IPS-20b (cell line): ENCODE measurements around the gene DGCR8.

ENCODE experiments used
- H3K27ac ChIP-seq: one replicate; pipeline ENCODE4 v1.5.1; 2013; ENCODE audit warnings: low read length
- H3K27me3 ChIP-seq: 2 replicates; pipeline ENCODE4 v1.6.1; 2013; ENCODE audit warnings: mild to moderate bottlenecking, low read length, inconsistent platforms; ENCODE audit not compliant: insufficient read depth
- H3K36me3 ChIP-seq: 2 replicates; pipeline ENCODE4 v1.6.1; 2013; ENCODE audit warnings: low read depth, mild to moderate bottlenecking, inconsistent platforms, low read length, moderate library complexity; ENCODE audit not compliant: insufficient read depth
- H3K4me1 ChIP-seq: 2 replicates; pipeline ENCODE4 v1.6.1; 2013; ENCODE audit warnings: mild to moderate bottlenecking, control low read depth, inconsistent platforms, low read length, moderate library complexity; ENCODE audit not compliant: insufficient read depth
- H3K4me3 ChIP-seq: 2 replicates; pipeline ENCODE4 v1.5.1; 2013; ENCODE audit warnings: mild to moderate bottlenecking, low read length, inconsistent platforms
- H3K9ac ChIP-seq: 2 replicates; pipeline ENCODE4 v1.6.1; 2013; ENCODE audit warnings: low read depth, mild to moderate bottlenecking, inconsistent platforms, low read length, moderate library complexity
- H3K9me3 ChIP-seq: 2 replicates; pipeline ENCODE4 v1.6.1; 2013; ENCODE audit warnings: mild to moderate bottlenecking, low read depth, low read length, inconsistent platforms; ENCODE audit not compliant: insufficient read depth

DGCR8 gene

GRCh38 chr22:20142711-20143621 lies 62.9 kb downstream of the DGCR8 start:
- Histone ChIP-seq H3K27me3 (no peaks in the 10 kb centered on the region), H3K27ac (no peak overlapping the region), H3K36me3 (no peaks in the 10 kb centered on the region), H3K4me1 (no peaks in the 10 kb centered on the region), H3K4me3 (no peak overlapping the region), H3K9ac (no peak overlapping the region), H3K9me3 (no peaks in the 10 kb centered on the region)

- Histone ChIP-seq H3K36me3 (no peaks in the 10 kb centered on the region), H3K9me3 (no peaks in the 10 kb centered on the region), H3K9ac (no peak overlapping the region), H3K4me1 (no peaks in the 10 kb centered on the region), H3K27me3 (no peaks in the 10 kb centered on the region), H3K27ac (no peak overlapping the region), H3K4me3 (no peak overlapping the region)
These were observed 64.0 kb downstream of the DGCR8 start for GRCh38 chr22:20143883-20144665.

GRCh38 chr22:20145206-20145831 lies 65.3 kb downstream of the DGCR8 start:
- H3K4me1 ChIP-seq: no peaks in the 10 kb centered on the region
- H3K27me3 ChIP-seq: no peaks in the 10 kb centered on the region
- H3K9ac ChIP-seq: no peak overlapping the region
- no peak overlapping the region for H3K4me3 ChIP-seq
- H3K36me3 ChIP-seq: no peaks in the 10 kb centered on the region
- H3K9me3 ChIP-seq: no peaks in the 10 kb centered on the region
- no peak overlapping the region for H3K27ac ChIP-seq

- Histone ChIP-seq H3K9ac (no peak overlapping the region), H3K27me3 (no peaks in the 10 kb centered on the region), H3K36me3 (no peaks in the 10 kb centered on the region), H3K4me3 (no peak overlapping the region), H3K27ac (no peak overlapping the region), H3K4me1 (no peaks in the 10 kb centered on the region), H3K9me3 (no peaks in the 10 kb centered on the region)
These were observed 65.8 kb downstream of the DGCR8 start for GRCh38 chr22:20145832-20146223.

GRCh38 chr22:20146777-20147176 lies 66.7 kb downstream of the DGCR8 start:
- Histone ChIP-seq H3K36me3 (no peaks in the 10 kb centered on the region), H3K27ac (no peak overlapping the region), H3K9ac (no peak overlapping the region), H3K27me3 (no peaks in the 10 kb centered on the region), H3K4me3 (no peak overlapping the region), H3K4me1 (no peaks in the 10 kb centered on the region), H3K9me3 (no peaks in the 10 kb centered on the region)

- Histone ChIP-seq H3K4me3 (no peak overlapping the region), H3K27me3 (no peaks in the 10 kb centered on the region), H3K9ac (no peak overlapping the region), H3K27ac (no peak overlapping the region), H3K9me3 (no peaks in the 10 kb centered on the region), H3K36me3 (no peaks in the 10 kb centered on the region), H3K4me1 (no peaks in the 10 kb centered on the region)
These were observed 67.4 kb downstream of the DGCR8 start for GRCh38 chr22:20147237-20147988.

GRCh38 chr22:20148414-20148813 lies 68.4 kb downstream of the DGCR8 start:
- H3K27ac ChIP-seq: no peak overlapping the region
- no peaks in the 10 kb centered on the region for H3K36me3 ChIP-seq
- H3K9me3 ChIP-seq: no peaks in the 10 kb centered on the region
- H3K27me3 ChIP-seq: no peaks in the 10 kb centered on the region
- no peaks in the 10 kb centered on the region for H3K4me1 ChIP-seq
- no peak overlapping the region for H3K4me3 ChIP-seq
- H3K9ac ChIP-seq: no peak overlapping the region

GRCh38 chr22:20149257-20150250 lies 69.5 kb downstream of the DGCR8 start:
- H3K27ac ChIP-seq: no peak overlapping the region
- H3K9ac ChIP-seq: no peak overlapping the region
- H3K4me3 ChIP-seq: no peak overlapping the region
- H3K36me3 ChIP-seq: no peaks in the 10 kb centered on the region
- no peaks in the 10 kb centered on the region for H3K27me3 ChIP-seq
- H3K9me3 ChIP-seq: no peaks in the 10 kb centered on the region
- no peaks in the 10 kb centered on the region for H3K4me1 ChIP-seq

GRCh38 chr22:20150381-20151275 lies 70.6 kb downstream of the DGCR8 start, which contains the start of gene CCDC188:
Gene CCDC188, minus strand, starts transcription at chr22:20151055. Its CDS starts 69 bp downstream, at chr22:20150986.
- Histone ChIP-seq H3K27ac (no peak within 1 kb of the TSS), H3K36me3 (no peaks in the 10 kb centered on the region), H3K9ac (no peak within 1 kb of the TSS), H3K9me3 (no peaks in the 10 kb centered on the region), H3K4me3 (no peak within 1 kb of the TSS), H3K27me3 (no peaks in the 10 kb centered on the region), H3K4me1 (no peaks in the 10 kb centered on the region)

GRCh38 chr22:20151276-20151588 lies 71.2 kb downstream of the DGCR8 start:
- H3K27ac ChIP-seq: no peak overlapping the region
- H3K36me3 ChIP-seq: no peaks in the 10 kb centered on the region
- H3K9ac ChIP-seq: no peak overlapping the region
- no peak overlapping the region for H3K4me3 ChIP-seq
- no peaks in the 10 kb centered on the region for H3K4me1 ChIP-seq
- no peaks in the 10 kb centered on the region for H3K9me3 ChIP-seq
- no peaks in the 10 kb centered on the region for H3K27me3 ChIP-seq
